Measurements from ENCODE around the gene CAPN1. TPM values are rescaled to one million over a fixed set of nuclear protein-coding genes. Genes with fewer than 3 reads are reported as not detected.

Gene CAPN1
- total and polyA plus RNA-seq, 2 of the 4 experiments (the other 2 are of a cell fraction), result 110 to 182 TPM

DNA sequence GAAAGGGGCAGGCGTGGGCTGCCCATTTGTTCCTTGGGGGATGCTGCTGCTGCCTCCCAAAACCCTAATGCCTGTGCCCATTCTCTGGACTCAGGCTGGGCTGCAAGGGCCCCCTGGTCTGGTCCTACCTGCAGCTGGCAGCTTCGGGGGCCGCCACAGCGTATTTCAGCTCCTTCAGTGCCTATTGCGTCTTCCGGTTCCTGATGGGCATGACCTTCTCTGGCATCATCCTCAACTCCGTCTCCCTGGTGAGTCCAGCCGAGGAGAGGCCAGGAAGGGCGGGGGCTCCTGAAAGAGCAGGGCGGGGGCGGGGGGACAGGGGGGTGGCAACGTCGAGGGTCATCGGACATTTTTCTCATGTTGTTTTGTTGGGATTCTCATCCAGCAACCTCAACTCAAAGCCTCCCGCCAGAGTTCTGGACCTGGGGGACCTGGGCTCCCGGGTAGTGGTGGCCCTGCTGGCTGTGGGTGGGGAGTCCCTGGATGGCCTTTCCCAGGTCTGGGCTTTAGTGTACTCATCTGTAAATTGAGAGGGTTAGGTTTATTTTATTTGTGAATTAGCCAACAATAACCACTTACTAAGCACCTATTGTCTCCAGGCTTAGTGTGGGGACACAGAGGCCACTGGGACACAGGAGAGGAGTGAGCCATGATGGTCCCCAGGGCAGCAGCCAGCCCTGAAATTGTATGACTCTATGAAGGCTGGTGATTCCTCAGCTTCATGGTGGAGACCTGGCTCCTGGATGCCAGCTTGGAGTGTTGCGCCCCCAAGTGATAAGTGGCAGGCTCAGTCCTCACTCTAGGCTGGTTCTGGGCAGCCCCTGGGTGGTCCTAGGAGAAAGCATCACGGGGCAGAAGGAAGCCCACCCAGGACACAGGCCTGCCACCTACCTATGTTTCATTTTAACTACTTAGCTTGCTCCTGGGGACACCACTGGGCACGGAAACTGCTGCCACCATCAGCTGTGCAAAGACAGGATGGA is 36.0 kb downstream of the CAPN1 start (continued):
- no peak for TF ChIP-seq RCOR1 (IDR thresholded peaks at IDR 0.05; ENCODE audit: insufficient replicate concordance, low read length)

DNA sequence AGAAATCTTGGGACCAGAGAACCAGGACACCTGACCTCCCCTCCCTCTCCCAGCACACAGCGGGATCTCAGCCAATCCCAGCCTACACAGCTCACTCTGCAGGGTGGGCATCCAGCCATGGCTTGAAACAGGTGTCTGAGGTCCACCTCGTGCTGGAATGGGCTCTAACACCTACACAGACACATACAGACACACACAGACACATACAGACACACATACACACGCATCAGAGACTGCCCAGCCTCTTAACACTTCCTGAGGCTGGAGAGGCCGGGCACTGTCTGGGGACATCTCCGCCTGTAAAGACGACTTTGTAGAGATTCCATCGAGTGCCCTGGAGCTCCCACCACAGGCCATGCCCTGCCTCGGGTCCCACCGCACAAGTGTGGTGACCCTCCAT is 36.7 kb downstream of the CAPN1 start:
- Histone ChIP-seq H2AK5ac (ENCODE audit: low read depth, low read length) (no peak overlapping the region), H2AK9ac (replicated peaks; ENCODE audit: low read depth, low read length, poor library complexity) (peak overlapping the region; percentile 42), H3K4me3 (ENCODE audit: insufficient read depth, low read depth, low read length) (no peak overlapping the region), H3K18ac (ENCODE audit: low read depth, low read length) (no peak overlapping the region), H3K27ac (ENCODE audit: insufficient read depth, low read length) (no peak overlapping the region), H2BK20ac (ENCODE audit: low read depth, low read length) (no peak overlapping the region), H2BK5ac (ENCODE audit: low read depth, low read length, poor library complexity, severe bottlenecking) (no peak overlapping the region), H3K4ac (ENCODE audit: low read depth, low read length) (no peak overlapping the region), H3K56ac (ENCODE audit: extremely low read depth, insufficient read depth, low read length) (no peak overlapping the region), H4K8ac (ENCODE audit: low read depth in 2 of 2, low read length in 2 of 2) (no peak overlapping the region), H3K9me3 (ENCODE audit: control insufficient read depth, insufficient read depth, low read length) (no peaks in the 10 kb centered on the region), H3K27me3 (ENCODE audit: control insufficient read depth, insufficient read depth, low read length) (no peaks in the 10 kb centered on the region), H2BK15ac (ENCODE audit: low read depth, low read length) (no peak overlapping the region), H3K9ac (ENCODE audit: low read depth, low read length) (no peak overlapping the region), H2BK120ac (ENCODE audit: low read depth, low read length) (no peak overlapping the region), H3K4me2 (ENCODE audit: low read depth, low read length) (no peak overlapping the region), H4K20me1 (ENCODE audit: insufficient read depth, low read length) (no peaks in the 10 kb centered on the region), H3K14ac (replicated peaks; ENCODE audit: low read depth, low read length) (no peak overlapping the region), H3K23ac (ENCODE audit: low read depth, low read length) (no peak overlapping the region), H3K4me1 (ENCODE audit: control insufficient read depth, insufficient read depth, low read length) (peaks cover 2% of the 10 kb centered on the region), H4K5ac (ENCODE audit: low read depth, low read length) (no peak overlapping the region), H4K91ac (ENCODE audit: insufficient read depth, low read depth, low read length) (no peak overlapping the region), H3K79me1 (ENCODE audit: low read depth in 1 of 2, low read length in 2 of 2) (peaks cover 0 to under 1% of the 10 kb centered on the region in 2 experiments; a peak in 1 of 4 replicates), H2AFZ (replicated peaks; ENCODE audit: low read length, poor library complexity) (no peak overlapping the region), H3K36me3 (ENCODE audit: control insufficient read depth, insufficient read depth, low read length) (no peaks in the 10 kb centered on the region), H3K9me1 (ENCODE audit: insufficient read depth, low read length) (0 out of 2 replicates have a peak, but pooled peaks cover 5% of the 10 kb centered on the region)
- ChIA-PET POLR2A (ENCODE audit: unreplicated experiment) (no interaction called here), CTCF (no interaction called here)
- no TSS peak for BruUV-seq (replicated peaks)
- TF ChIP-seq NFE2L2 (IDR thresholded peaks at IDR 0.05; ENCODE audit: low read depth, low read length), result no peak
- TF ChIP-seq MXI1 (IDR thresholded peaks at IDR 0.05; ENCODE audit: borderline replicate concordance, low read depth, low read length), result no peak
- TF ChIP-seq FOS (IDR thresholded peaks at IDR 0.05; ENCODE audit: low read depth, low read length), result no peak
- no peak for TF ChIP-seq CHD1 (IDR thresholded peaks at IDR 0.05; ENCODE audit: low read depth, low read length)
- no peak for TF ChIP-seq RCOR1 (IDR thresholded peaks at IDR 0.05; ENCODE audit: insufficient replicate concordance, low read length)
- TF ChIP-seq SMC3 (IDR thresholded peaks at IDR 0.05; ENCODE audit: low read depth, low read length), result no peak
- no peak for TF ChIP-seq RFX5 (IDR thresholded peaks at IDR 0.05; ENCODE audit: low read depth, low read length)
- no peak for TF ChIP-seq BHLHE40 (IDR thresholded peaks at IDR 0.05; ENCODE audit: low read depth, low read length)
- TF ChIP-seq, protein P1, sequence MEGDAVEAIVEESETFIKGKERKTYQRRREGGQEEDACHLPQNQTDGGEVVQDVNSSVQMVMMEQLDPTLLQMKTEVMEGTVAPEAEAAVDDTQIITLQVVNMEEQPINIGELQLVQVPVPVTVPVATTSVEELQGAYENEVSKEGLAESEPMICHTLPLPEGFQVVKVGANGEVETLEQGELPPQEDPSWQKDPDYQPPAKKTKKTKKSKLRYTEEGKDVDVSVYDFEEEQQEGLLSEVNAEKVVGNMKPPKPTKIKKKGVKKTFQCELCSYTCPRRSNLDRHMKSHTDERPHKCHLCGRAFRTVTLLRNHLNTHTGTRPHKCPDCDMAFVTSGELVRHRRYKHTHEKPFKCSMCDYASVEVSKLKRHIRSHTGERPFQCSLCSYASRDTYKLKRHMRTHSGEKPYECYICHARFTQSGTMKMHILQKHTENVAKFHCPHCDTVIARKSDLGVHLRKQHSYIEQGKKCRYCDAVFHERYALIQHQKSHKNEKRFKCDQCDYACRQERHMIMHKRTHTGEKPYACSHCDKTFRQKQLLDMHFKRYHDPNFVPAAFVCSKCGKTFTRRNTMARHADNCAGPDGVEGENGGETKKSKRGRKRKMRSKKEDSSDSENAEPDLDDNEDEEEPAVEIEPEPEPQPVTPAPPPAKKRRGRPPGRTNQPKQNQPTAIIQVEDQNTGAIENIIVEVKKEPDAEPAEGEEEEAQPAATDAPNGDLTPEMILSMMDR (conservative IDR thresholded peaks at IDR 0.05; ENCODE audit: low read depth, low read length), result no peak
- WGBS, 2 experiments (ENCODE audit: extremely low coverage in 2 of 2, insufficient read length in 1 of 2), result 79% methylated on average over 2 of the region's 9 CpGs; no CpG with 5 or more reads in 1 of the 2 experiments
- no peak for ATAC-seq (ENCODE audit: low read depth)
- DNase-seq, result no peak
- intact Hi-C loops (cut with micrococcal nuclease), result no loop called here
- in situ Hi-C loops (cut with MboI; ENCODE audit: low sequenced_read_pairs), result no loop called here
- dilution Hi-C loops (cut with HindIII; ENCODE audit: low sequenced_read_pairs, unreplicated experiment), result no loop called here
